HT-29 (cell line): ENCODE results near the gene ADAMTSL2. TPM values are rescaled to one million over a fixed set of nuclear protein-coding genes. Genes with fewer than 3 reads are reported as not detected.

ENCODE experiments used
- DNase-seq: peaks from one replicate; pipeline ENCODE4 v3.0.0-alpha.2; 2015; ENCODE audit warnings: low spot score
- total RNA-seq: library from RNA; depleted of rRNA; stranded (reverse); fragments of >200 nt; shearing (Covaris generic); gene quantifications from 2 replicates; pipeline ENCODE4 v1.2.3, GENCODE V29; 2014

Gene ADAMTSL2
- total RNA-seq, 1 experiment from 2014 or later: 0.25 TPM

- DNase-seq: no peak
Measured at GRCh38 chr9:133604214-133604613, 69.7 kb downstream of the ADAMTSL2 start.

GRCh38 chr9:133604856-133605255, 70.4 kb downstream of the ADAMTSL2 start:
- no peak for DNase-seq

DNA sequence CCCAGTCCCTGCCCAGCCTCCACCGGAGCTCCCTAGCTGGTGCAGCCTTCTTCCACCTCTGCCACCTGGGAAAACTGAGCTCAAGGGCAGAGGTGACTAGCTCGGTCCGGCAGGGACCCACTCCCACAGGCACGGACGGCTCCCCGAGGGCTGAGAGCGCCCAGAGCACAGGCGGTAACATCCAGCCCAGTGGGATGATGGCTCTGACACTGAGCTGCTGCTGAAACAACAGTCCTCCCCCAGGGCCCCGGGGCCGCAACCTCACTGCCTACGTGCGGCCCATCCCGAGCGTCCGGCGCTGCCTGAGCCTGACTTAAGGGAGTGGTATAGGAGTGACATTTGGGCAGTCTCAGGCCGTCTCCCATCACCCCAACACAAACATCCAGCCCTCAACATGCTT, 70.9 kb downstream of the ADAMTSL2 start:
- DNase-seq: no peak

DNA sequence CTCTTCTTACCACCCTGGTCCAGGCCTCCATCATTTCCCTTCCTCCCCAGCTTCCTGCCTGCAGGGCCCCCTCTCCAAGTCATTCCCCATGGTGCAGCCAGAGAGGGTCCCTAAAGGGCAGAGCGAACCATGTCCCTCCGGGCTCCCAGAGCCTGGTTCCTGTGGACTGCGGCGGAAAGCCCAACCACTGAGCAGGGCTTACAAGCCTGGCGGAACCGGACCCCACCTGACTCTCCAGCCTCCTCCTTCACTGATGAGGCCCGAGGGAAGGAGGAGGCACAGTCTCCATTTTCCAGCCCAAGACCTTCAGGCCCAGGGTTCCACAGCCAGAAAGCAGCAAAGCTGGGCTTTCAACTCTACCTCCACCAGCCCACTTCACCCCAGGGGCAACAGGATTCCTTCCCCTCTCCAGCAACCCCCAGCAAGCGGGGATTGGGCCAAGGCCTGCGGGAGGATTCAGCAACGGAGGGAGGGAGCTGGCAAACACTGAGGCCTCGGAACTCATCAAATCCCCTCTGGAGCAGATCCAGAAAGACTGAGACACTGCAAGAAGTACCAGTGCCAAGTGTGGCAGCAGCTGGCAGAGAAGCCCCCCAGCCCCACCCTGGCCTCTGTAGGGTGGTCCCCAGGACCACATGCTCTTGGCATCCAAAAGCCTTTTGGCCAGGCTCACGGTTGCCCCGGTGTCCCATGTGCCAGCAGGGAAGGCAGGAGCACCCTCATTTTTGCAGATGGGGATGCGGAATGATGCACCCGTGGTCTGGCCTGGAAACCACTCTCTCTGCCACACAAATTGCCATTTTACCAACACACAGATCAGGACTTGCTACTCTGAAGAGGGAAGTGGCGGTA, 71.6 kb downstream of the ADAMTSL2 start:
- DNase-seq: no peak

DNA sequence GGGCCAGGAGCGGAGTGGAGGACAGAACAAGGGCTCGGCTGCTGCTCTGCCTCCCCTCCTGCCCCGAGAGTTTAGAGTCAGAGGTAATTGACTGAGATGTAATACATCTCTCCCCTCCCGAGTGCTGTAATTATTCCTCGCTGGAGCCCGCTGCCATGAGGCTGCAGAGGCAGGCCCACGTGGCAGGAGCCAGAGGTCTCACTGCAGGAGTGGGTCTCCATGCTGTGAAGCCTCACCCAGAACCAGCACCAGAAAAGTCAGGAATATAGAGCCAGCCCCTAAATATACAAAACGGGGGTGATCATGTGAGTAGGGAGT, 72.2 kb downstream of the ADAMTSL2 start:
- no peak for DNase-seq

DNA sequence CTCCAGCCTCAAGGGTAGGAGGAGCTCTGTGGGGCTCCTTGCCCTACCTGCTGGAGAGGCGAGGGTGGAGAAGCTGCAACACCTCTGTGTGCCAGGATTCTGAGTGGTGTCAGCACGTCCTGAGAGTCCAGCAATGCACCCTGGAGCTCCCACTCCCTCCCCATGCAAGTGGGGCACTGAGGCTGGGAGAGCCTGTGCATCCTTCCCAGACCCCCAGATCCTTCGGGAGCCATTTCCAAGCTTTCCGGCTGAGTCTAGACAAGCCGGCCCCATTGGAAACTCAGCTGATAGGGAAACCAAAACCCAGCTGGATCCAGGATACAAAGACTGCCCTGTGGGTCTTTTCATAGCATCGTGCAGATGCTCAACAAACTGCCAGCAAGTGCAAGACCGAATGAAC, 72.9 kb downstream of the ADAMTSL2 start:
- no peak for DNase-seq

DNA sequence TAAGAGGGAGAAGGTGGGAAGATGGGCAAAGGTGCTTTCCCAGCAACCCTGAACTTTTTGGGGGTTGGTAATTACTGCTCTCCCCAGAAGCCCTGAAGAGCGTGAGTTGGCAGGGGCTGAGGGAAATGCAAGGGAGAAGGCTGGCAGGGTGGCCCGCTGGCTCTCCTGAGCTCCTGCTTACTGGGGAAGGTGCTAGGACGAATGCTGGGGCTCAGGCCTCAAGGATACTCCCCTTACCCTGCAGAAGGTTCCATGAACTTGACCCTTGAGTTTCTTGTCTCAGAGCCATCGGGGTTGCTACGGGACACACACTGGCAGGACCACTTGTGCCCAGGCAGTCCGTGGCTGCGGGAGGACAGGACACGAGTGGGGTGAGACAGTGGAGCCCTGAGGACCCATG, 73.5 kb downstream of the ADAMTSL2 start:
- DNase-seq: no peak

- DNase-seq: no peak
Measured at GRCh38 chr9:133608382-133608781, 73.9 kb downstream of the ADAMTSL2 start.

GRCh38 chr9:133608889-133609288, 74.4 kb downstream of the ADAMTSL2 start:
- DNase-seq: no peak

- DNase-seq: no peak
Measured at GRCh38 chr9:133609311-133610098, 75.0 kb downstream of the ADAMTSL2 start, which contains the start of gene FAM163B. Gene FAM163B (minus strand): TSS chr9:133609389. CDS start chr9:133580223, 29,166 bp downstream.

- DNase-seq: no peak
Measured at GRCh38 chr9:133610845-133611244, 76.3 kb downstream of the ADAMTSL2 start.

GRCh38 chr9:133612051-133612450, 77.5 kb downstream of the ADAMTSL2 start:
- DNase-seq: no peak

- no peak for DNase-seq
Measured at GRCh38 chr9:133612816-133613215, 78.3 kb downstream of the ADAMTSL2 start.

GRCh38 chr9:133613432-133613831, 78.9 kb downstream of the ADAMTSL2 start:
- DNase-seq: no peak

DNA sequence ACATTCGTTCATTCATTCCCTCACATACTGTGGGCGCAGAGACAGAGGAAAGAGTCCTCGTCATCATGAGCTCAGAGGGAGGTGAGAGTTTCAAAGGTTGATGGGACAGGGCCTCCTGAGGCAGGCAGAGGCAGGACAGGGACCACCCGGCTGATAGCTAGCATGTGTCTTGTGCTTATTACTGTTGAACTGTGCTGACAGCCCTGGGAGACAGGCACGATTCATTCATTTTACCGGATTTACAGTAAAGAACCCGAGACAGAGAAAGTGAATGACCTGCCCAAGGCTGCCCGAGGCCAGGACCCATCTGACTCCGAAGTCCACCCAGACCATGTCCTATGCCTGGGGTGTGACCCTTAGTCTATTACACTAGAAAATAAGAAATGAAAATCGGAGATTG, 79.6 kb downstream of the ADAMTSL2 start:
- no peak for DNase-seq

- DNase-seq: no peak
Measured at GRCh38 chr9:133614678-133615077, 80.2 kb downstream of the ADAMTSL2 start.

DNA sequence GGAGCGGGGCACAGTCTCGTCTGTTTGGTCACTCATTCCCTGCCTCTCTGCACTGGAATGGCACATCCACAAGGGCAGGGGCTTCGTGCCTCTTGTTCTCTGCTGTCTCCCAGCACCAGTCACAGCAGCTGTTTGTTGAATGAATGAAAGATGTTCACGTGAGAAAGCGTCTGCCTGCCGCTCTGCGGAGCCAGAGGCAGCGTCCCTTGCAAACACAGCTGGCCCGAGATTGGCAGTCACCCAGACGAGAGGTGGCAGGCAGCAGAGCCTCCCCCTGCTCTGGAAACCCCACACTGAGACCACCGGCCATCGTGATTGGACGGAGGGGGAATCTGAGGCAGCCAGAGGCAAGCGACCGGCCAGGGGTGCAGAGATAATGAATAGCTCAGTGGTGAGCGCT, 80.7 kb downstream of the ADAMTSL2 start:
- no peak for DNase-seq

GRCh38 chr9:133615606-133616188, 81.2 kb downstream of the ADAMTSL2 start:
- no peak for DNase-seq

- DNase-seq: no peak
Measured at GRCh38 chr9:133616643-133617405, 82.3 kb downstream of the ADAMTSL2 start.

DNA sequence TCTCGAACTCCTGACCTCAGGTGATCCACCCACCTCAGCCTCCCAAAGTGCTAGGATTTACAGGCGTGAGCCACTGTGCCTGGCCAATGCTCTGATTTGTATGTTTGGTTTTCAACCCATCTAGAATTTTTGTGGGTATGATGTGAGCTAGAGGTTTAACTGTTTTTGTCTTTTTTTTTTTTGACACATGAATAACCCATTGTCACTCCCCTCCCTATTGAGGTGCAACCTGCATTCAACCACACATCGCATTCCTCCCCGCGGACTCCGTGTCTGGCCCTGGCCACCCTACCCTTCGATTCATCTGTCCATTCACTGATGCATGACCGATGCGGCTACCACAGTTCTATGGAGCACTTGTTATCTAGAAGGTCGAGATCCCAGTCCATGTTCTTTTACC, 84.2 kb downstream of the ADAMTSL2 start:
- DNase-seq: no peak

- DNase-seq: no peak
Measured at GRCh38 chr9:133619791-133620190, 85.3 kb downstream of the ADAMTSL2 start.
